Anterior cingulate cortex (tissue), 58 donors: ENCODE measurements around the gene SERTAD3.
"Not testable (repeated sequence)": the region's sequence is repeated elsewhere in the genome, so short reads cannot be mapped to it uniquely, and the experiment has no call there.

Source experiments
- DNase-seq, 58 donors: peaks; one replicate each; lab custom pipeline; 2025; lab: John Stamatoyannopoulos, UW

SERTAD3 gene

DNA sequence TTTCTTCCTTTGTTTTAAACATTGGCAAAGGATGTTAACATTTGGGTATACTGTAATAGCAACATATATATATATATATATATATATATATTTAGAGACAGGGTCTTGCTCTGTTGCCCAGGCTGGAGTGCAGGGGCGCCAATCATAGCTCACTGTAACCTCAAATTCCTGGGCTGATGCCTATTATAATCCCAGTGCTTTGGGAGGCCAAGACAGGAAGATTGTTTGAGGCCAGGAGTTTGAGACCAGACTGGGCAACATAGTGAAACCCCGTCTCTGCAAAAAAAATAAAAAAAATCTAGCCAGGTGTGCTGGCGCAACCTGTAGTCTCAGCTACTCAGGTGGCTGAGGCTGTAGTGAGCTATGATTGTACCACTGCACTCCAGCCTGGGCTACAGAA lies 16.1 kb upstream of the SERTAD3 start:
- no peak for DNase-seq

GRCh38 chr19:40458597-40458974 lies 14.5 kb upstream of the SERTAD3 start:
- DNase-seq = no peak

DNA sequence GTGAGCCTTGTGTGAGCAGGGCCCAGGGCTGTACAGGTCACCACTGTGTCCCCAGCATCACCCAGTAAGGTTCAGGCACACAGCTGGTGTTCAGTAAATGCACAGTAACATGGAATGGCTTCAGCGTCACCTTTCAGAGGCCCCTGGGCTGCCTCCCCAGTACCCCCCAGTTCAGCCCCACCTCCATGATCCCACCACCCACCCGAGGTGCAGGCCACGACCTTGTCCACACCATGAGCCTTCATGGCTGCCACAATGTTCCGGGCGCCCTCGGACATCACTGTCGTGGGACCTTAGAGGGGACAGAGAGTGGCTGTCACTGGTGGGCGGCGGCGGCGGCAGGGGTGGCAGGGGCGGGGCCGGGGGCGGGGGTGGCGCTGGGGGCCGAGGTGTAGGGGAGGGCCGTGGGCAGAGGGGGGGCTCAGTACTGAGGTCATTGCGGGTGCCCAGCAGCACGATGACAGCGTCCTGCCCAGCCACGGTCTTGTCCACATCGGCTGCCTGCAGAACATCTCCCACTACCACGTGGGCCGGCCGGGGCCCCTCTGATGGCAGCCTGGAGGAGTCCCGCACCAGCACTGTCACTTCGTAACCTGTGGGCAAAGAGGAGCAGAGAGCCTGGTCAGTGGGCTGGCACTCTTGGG lies 13.9 kb upstream of the SERTAD3 start:
- no peak for DNase-seq

GRCh38 chr19:40457048-40457447 lies 12.9 kb upstream of the SERTAD3 start:
- no peak for DNase-seq

- not testable (repeated sequence) for DNase-seq
These were observed 9.8 kb upstream of the SERTAD3 start for GRCh38 chr19:40453943-40454342.

DNA sequence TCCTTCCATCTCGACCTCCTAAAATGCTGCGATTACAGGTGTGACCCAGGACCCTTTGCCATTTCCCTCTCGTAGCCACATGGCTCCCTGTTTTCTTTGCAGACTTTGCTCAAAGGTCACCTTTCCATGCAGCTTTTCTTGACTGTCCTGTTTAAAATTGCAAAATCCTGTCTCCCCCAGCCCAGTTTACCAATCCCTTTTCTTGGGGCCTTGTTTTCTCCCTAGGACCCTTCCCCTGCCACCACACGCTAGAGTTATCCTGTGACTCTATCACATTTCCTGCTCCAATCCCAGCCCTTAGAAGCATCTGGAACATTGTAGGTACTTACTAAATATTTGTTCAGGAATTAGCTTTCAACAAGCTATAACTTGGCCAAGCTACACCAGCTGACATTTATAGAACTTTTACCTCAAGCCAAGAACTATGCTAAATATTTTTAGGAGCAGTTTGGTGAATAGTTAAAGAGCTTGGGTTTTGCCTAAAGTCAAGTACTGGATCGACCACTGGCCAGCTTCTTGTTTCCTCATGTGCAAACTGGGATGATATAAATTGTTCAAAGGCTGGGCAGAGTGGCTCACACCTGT lies 9.1 kb upstream of the SERTAD3 start:
- DNase-seq = no peak

DNA sequence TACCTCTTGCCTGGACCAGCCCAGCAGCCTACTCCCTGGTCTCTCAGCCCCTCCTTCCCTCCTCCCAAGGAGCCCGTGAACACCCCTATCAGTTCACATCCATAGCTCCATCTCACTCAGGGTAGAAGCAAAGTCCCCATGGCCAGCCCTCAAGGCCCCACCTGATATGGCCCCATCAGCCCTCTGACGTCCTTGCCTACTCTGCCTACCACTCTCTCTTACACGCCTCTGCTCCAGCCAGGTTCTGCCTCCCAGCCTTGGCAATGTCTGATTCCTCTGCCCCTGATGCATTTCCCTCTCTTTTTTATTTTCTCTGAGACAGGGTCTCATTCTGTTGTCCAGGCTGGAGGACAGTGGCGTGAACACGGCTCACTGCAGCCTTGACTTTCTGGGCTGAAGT lies 7.9 kb upstream of the SERTAD3 start:
- DNase-seq = no peak

DNA sequence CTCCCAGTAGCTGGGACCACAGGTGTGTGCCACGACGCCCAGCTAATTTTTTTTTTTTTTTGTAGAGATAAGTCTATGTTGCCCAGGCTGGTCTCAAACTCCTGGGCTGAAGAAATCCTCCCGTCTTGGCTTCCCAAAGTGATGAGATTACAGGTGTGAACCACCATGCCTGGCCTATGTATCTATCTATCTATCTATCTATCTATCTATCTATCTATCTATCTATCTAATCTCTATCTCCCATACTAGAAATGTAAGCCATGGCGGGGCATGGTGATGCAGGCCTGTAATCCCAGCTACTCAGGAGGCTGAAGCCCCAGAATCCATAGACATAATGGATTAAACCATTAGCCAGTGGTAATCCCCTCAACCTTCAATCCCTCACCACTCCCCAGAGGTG lies 6.5 kb upstream of the SERTAD3 start:
- no peak for DNase-seq

DNA sequence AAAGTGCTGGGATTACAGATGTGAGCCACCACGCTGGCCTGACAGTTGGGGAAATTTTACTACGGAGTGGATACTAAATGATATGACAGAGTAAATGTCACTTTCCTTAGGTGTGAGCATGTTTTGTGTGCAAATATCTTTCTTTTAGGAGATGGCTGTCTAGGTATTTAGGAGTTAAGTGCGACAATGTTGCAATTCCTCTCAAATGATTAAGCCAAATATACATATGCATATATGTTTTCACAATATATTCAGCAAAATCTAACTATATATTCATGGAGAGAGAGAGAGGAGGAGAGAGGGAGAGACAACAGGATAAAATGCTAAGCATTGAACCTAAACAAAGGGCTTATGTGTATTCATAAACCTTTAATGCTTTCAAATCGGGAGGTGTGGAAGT lies 5.4 kb upstream of the SERTAD3 start:
- DNase-seq = no peak

GRCh38 chr19:40446263-40446784 lies 2.2 kb upstream of the SERTAD3 start:
- no peak for DNase-seq

GRCh38 chr19:40445780-40446262 lies 1.7 kb upstream of the SERTAD3 start:
- no peak for DNase-seq

DNA sequence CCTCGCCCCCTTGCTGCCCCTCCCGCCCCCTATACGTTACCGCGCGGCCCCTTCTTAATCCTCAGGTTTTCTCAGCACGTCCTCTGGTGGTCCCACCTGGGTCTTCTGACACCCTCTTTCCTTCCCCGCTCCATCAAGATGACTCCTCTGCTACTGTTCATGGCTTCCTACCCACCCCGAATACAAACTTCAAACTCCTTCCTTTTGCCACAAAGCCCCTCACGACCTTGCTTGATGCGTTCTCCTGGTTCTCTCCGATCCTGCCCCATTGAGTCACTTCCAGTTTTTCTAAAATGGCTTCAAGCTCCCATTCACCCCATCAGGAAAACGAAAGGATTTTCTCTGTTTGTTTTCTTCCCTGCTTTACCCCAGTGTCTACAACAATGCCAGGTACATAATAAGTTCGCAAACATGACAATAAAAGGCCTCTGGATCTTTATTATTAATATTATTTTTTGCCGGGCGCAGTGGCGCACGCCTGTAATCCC lies 734 bp upstream of the SERTAD3 start:
- no peak for DNase-seq

GRCh38 chr19:40443131-40443999 lies 770 bp downstream of the SERTAD3 start:
- peak; percentile 78 to 99 (median 96) for DNase-seq

DNA sequence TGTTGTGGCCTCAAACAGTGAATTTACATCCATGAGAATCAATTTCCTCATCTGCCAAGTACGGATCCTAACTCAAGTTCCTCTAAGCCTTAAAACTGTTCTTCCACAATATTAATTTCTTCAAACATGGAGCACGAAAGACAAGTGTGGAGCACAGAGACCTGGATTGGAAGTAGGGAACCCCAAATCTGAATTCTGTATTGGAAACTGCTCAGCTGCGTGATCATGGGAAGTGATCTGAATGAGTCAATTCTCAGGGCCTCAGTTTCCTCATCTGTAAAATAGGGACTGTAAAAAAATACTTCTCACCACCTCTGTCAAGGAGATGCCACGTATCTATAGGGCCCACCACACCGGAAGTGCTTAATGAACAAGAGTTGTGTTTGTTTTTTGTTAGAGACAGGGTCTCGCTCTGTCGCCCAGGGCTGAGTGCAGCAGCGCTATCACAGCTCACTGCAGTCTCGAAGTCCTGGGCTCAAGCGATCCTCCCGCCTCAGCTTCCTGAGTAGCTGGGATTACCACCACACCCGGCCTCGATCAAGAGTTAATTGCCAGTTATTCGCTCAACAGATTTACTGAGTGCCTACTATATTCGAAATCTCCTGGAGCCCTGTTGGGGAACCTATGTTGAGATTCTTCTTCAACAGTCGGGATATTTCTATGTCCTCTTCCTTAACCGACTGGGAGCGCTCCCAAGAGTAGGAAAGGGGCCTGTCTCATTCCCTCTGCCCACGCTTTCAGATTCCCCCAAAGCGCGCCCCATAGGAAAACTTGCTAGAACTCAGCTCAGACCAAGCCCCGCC lies 1.6 kb downstream of the SERTAD3 start:
- DNase-seq = no peak

GRCh38 chr19:40441719-40442253 lies 2.3 kb downstream of the SERTAD3 start:
- no peak for DNase-seq

DNA sequence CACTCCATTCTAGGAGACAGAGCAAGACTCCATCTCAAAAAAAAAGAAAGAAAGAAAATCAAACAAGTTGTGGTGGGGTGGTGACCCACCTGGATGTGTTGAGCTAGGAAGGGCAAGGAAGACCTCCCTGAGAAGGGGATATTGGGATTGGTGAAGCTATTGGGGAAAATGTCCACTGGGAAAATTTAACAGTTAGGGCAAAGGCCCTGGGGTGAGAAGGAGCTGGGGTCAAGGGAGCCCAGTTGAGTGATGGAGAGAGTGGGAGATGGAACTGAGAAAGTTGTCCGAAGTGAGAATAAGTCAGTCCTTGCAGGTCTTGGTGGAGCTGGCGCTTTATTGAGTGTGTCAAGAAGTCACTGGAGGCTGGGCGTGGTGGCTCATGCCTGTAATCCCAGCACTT lies 5.9 kb downstream of the SERTAD3 start:
- no peak for DNase-seq

- peak; percentile 8 to 83 (median 70) for DNase-seq
These were observed 10.5 kb downstream of the SERTAD3 start for GRCh38 chr19:40433391-40434216.

GRCh38 chr19:40432760-40433159 lies 11.4 kb downstream of the SERTAD3 start:
- DNase-seq = not testable (repeated sequence)

DNA sequence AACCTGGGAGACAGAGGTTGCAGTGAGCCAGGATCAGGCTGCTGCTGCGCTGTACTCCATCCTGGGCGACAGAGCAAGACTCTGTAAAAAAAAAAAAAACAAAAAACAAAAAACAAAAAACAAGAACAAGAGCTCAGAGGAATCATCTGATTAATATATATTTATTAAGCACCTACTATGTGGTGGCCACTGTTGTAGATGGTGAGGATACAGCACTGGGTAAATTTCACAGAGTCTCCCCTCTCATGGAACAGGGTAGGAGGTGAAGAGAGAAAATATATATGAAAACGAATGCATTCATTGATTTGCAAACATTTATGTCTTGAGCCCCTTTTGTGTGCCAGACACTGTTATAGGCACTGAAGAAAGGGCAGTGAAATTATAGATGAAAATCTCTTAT lies 12.4 kb downstream of the SERTAD3 start:
- no peak for DNase-seq
